Aorta (tissue), 5 donors: ENCODE results near the gene FGF14. TPM values are rescaled to one million over a fixed set of nuclear protein-coding genes. Genes with fewer than 3 reads are reported as not detected.
A peak's percentile ranks its signal among the peaks of the same experiment; 100 is the strongest.

Experiments
- ATAC-seq: fragments of 200-7000 bp; cut with Tn5 transposase; one replicate; pipeline ENCODE4 v1.9.1; 2022; ENCODE audit warnings: moderate library complexity; ENCODE audit not compliant: low FRiP score
- DNase-seq, 2 donors: peaks; one replicate each; pipeline ENCODE4 v3.0.0-alpha.2; 2020
- H3K27ac ChIP-seq, 2 donors: one replicate each; pipeline ENCODE4 v1.5.1; 2013; ENCODE audit warnings: low read length in 2 of 2, mild to moderate bottlenecking in 2 of 2, moderate library complexity in 2 of 2, control low read depth in 1 of 2, inconsistent platforms in 1 of 2, low read depth in 1 of 2
- H3K27me3 ChIP-seq, 2 donors: one replicate each; pipeline ENCODE4 v1.6.1; 2013; ENCODE audit warnings: control low read depth in 1 of 2, low read length in 1 of 2, mild to moderate bottlenecking in 1 of 2, moderate library complexity in 1 of 2; ENCODE audit not compliant: insufficient read depth in 2 of 2, control insufficient read depth in 1 of 2
- H3K36me3 ChIP-seq, 2 donors: one replicate each; pipeline ENCODE4 v1.6.1; 2013; ENCODE audit warnings: control low read depth in 1 of 2, low read length in 1 of 2, mild to moderate bottlenecking in 1 of 2; ENCODE audit not compliant: insufficient read depth in 2 of 2, control insufficient read depth in 1 of 2
- H3K4me1 ChIP-seq, 2 donors: one replicate each; pipeline ENCODE4 v1.6.1; 2013; ENCODE audit warnings: low read length in 2 of 2, control low read depth in 1 of 2, mild to moderate bottlenecking in 1 of 2, moderate library complexity in 1 of 2; ENCODE audit not compliant: insufficient read depth in 2 of 2, control insufficient read depth in 1 of 2
- H3K4me3 ChIP-seq, 2 donors: one replicate each; pipeline ENCODE4 v1.5.1; 2013; ENCODE audit warnings: low read length in 2 of 2, control low read depth in 1 of 2, mild to moderate bottlenecking in 1 of 2
- H3K9me3 ChIP-seq: one replicate; pipeline ENCODE4 v1.6.1; 2013; ENCODE audit warnings: mild to moderate bottlenecking, low read length; ENCODE audit not compliant: control insufficient read depth
- WGBS, 2 donors: extraction: QIAGEN DNeasy Blood & Tissue Kit; methylation state at CpG; one replicate each; pipeline ENCODE4 v1.1.7; 2013; 5-methylcytosine and 5-hydroxymethylcytosine counted together
- intact Hi-C, 2 donors: fragments of 100-400 bp; cut with DNase I; formaldehyde crosslinking; loops; one replicate each; pipeline versions ENCODE4 v1.14.2 to v1.15.0; 2022
- polyA plus RNA-seq, 2 donors: library from polyadenylated mRNA; stranded (reverse); fragments of 200-250 nt; gene quantifications; one replicate each; pipeline ENCODE4 v1.2.3, GENCODE V29; 2013
- total RNA-seq, 2 donors: library from RNA; stranded (reverse); fragmentation: NEBNext Ultra II Directional; extraction: Animal tissue kit (Norgen Biotek cat#: 25700); gene quantifications; one replicate each; pipeline ENCODE4 v1.2.1, GENCODE V29; 2021
- donor health status: healthy with polysubstance abuse.
- donor health status: Bipolar disorder and iron deficiency.
- donor health status: DM: no; HTN: no; CAD: no.
- donor health status: DM: no; HTN: no; CAD: no.
- donor health status: DM: yes; HTN: yes; CAD: no.

The FGF14 gene
- total and polyA plus RNA-seq, 4 donors: 0.13 to 4.6 (median 0.72) TPM

GRCh38 chr13:102293723-102294122 is 108.1 kb downstream of the FGF14 start:
- DNase-seq (no peak), ATAC-seq (no peak)
- H3K4me1 ChIP-seq: no peaks in the 10 kb centered on the region
- intact Hi-C loops: no loop called here
- no peaks in the 10 kb centered on the region for H3K36me3 ChIP-seq
- H3K9me3 ChIP-seq: no peaks in the 10 kb centered on the region
- WGBS, 2 donors: 67 to 71% methylated on average over 2 of the region's 2 CpGs
- H3K27ac ChIP-seq: no peak overlapping the region
- H3K27me3 ChIP-seq: no peaks in the 10 kb centered on the region
- H3K4me3 ChIP-seq: no peak overlapping the region

- DNase-seq: no peak
- Histone ChIP-seq H3K4me3 (no peak overlapping the region), H3K4me1 (no peaks in the 10 kb centered on the region), H3K27me3 (no peaks in the 10 kb centered on the region), H3K9me3 (no peaks in the 10 kb centered on the region), H3K36me3 (no peaks in the 10 kb centered on the region), H3K27ac (no peak overlapping the region)
- 82 to 83% methylated on average over 7 of the region's 7 CpGs for WGBS, 2 donors
- intact Hi-C loops: no loop called here
- ATAC-seq: no peak
These were observed 110.1 kb downstream of the FGF14 start for GRCh38 chr13:102291587-102292218.

GRCh38 chr13:102289606-102290005 is 112.2 kb downstream of the FGF14 start:
- Histone ChIP-seq H3K4me1 (peaks cover 0 to 2% of the 10 kb centered on the region in 2 donors), H3K9me3 (no peaks in the 10 kb centered on the region), H3K27me3 (no peaks in the 10 kb centered on the region), H3K27ac (no peak overlapping the region), H3K4me3 (no peak overlapping the region), H3K36me3 (no peaks in the 10 kb centered on the region)
- 81 to 86% methylated on average over 4 of the region's 4 CpGs for WGBS, 2 donors
- intact Hi-C loops: no loop called here
- no peak for DNase-seq
- no peak for ATAC-seq

DNA sequence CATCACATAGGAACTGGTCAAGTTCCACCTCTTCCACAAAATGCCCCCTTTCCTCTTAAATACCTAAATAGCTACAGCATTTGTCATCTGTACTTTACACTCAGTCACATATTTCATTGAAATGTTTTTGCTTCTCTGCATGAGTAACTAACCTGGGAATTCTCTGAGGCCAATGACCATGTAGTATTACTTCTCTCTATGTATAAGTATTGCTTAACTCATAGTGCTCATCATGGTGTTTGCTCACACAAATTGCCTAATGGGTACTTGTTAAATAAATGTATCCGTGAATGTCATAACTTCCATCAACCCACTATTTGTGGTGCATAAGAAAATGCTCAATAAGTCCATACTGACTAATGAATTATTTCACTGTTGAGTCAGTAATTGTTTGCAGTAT is 115.5 kb downstream of the FGF14 start:
- H3K27ac ChIP-seq: no peak overlapping the region
- no peaks in the 10 kb centered on the region for H3K36me3 ChIP-seq
- H3K9me3 ChIP-seq: no peaks in the 10 kb centered on the region
- no peaks in the 10 kb centered on the region for H3K27me3 ChIP-seq
- WGBS, 2 donors: 85 to 87% methylated on average over 1 of the region's 1 CpG
- ATAC-seq (no peak), DNase-seq (no peak)
- intact Hi-C loops: no loop called here
- no peak overlapping the region for H3K4me3 ChIP-seq
- H3K4me1 ChIP-seq: peaks cover 0 to 2% of the 10 kb centered on the region in 2 donors

GRCh38 chr13:102280366-102280765 is 121.5 kb downstream of the FGF14 start:
- ATAC-seq (no peak), DNase-seq (no peak)
- peaks cover 0 to 2% of the 10 kb centered on the region in 2 donors for H3K4me1 ChIP-seq
- no peaks in the 10 kb centered on the region for H3K36me3 ChIP-seq
- H3K9me3 ChIP-seq: peaks cover 1% of the 10 kb centered on the region
- intact Hi-C loops: no loop called here
- H3K4me3 ChIP-seq: no peak overlapping the region
- no peaks in the 10 kb centered on the region for H3K27me3 ChIP-seq
- H3K27ac ChIP-seq: no peak overlapping the region

DNA sequence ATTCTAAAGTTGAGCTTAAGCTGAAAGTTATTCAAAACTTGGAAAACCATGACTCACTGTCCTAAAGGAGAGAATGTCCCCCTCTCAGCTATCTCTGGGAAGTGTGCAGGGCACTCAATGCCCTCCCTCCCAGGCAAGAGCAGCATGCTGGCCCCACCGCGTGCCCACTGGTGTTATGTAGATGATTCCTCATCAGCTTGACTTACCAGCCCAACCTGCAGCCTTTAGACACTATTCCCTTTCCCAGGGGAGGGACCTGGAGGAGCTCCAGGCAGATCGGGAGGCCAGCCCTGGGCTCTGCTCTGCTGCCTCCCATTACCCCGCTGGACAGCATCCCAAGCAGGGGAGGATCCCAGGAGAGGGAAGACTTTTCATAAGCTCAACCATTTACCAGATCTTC is 124.6 kb downstream of the FGF14 start:
- DNase-seq: peak in 1 of 2 donors; percentile 62
- Histone ChIP-seq H3K36me3 (no peaks in the 10 kb centered on the region), H3K9me3 (peaks cover 1% of the 10 kb centered on the region), H3K27ac (no peak overlapping the region), H3K27me3 (no peaks in the 10 kb centered on the region), H3K4me3 (no peak overlapping the region), H3K4me1 (peaks cover 0 to 2% of the 10 kb centered on the region in 2 donors)
- intact Hi-C loops: no loop called here
- ATAC-seq: peak; percentile 54
- WGBS, 2 donors: 42 to 54% methylated on average over 4 of the region's 4 CpGs

- intact Hi-C loops: no loop called here
- DNase-seq: no peak
- Histone ChIP-seq H3K4me3 (no peak overlapping the region), H3K36me3 (no peaks in the 10 kb centered on the region), H3K27me3 (no peaks in the 10 kb centered on the region), H3K27ac (no peak overlapping the region), H3K9me3 (peaks cover 1% of the 10 kb centered on the region), H3K4me1 (peaks cover 0 to 2% of the 10 kb centered on the region in 2 donors)
- no peak for ATAC-seq
- WGBS, 2 donors: 29 to 30% methylated on average over 1 of the region's 1 CpG
These were observed 125.4 kb downstream of the FGF14 start for GRCh38 chr13:102276404-102276803.

DNA sequence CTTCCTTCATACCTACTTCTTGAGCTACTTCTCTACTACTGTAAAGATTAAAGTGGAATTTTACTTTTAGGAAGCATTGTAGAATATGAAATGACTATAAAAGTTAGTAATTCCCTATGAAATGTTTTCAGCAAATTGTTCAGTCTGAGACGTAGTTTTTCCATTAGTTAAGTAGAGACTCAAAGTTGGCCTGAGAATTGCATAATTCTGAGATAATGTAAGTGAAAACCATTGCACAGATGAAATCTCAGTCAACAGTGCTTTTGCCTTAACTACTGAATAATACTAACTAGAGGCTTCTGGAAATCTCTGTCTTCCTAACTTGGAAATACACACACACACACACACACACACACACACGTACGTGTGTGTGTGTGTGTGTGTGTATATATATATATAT is 125.9 kb downstream of the FGF14 start:
- ATAC-seq (peak; percentile 50), DNase-seq (no peak)
- Histone ChIP-seq H3K36me3 (no peaks in the 10 kb centered on the region), H3K27me3 (no peaks in the 10 kb centered on the region), H3K9me3 (peaks cover 1% of the 10 kb centered on the region), H3K4me3 (no peak overlapping the region), H3K4me1 (peaks cover 0 to 2% of the 10 kb centered on the region in 2 donors), H3K27ac (no peak overlapping the region)
- WGBS, 2 donors: 1 to 10% methylated on average over 3 of the region's 3 CpGs
- intact Hi-C loops: no loop called here

GRCh38 chr13:102273111-102273510 is 128.7 kb downstream of the FGF14 start:
- Histone ChIP-seq H3K4me3 (no peak overlapping the region), H3K36me3 (no peaks in the 10 kb centered on the region), H3K27me3 (no peaks in the 10 kb centered on the region), H3K27ac (no peak overlapping the region), H3K9me3 (no peaks in the 10 kb centered on the region), H3K4me1 (peaks cover 0 to 2% of the 10 kb centered on the region in 2 donors)
- intact Hi-C loops: no loop called here
- DNase-seq (no peak), ATAC-seq (no peak)
- WGBS, 2 donors: 72 to 74% methylated on average over 7 of the region's 7 CpGs
